ENCODE data around the gene PGF.

- TF ChIP-seq POLR2A (IDR thresholded peaks at IDR 0.05) (no peak), POLR2AphosphoS5 (IDR thresholded peaks at IDR 0.05; ENCODE audit: insufficient read depth in 1 of 2, low read depth in 1 of 2) (peak in 1 of 2 donors; percentile 28)
These were observed 9.3 kb downstream of the PGF start for GRCh38 chr14:74945852-74946658.

All from vagina (tissue), 2 donors.